Measurements from ENCODE around the gene KLK1.

- TF ChIP-seq POLR2A (IDR thresholded peaks at IDR 0.05), result no peak
- no peak for TF ChIP-seq CTCF (IDR thresholded peaks at IDR 0.05)
Measured at GRCh38 chr19:50873056-50873455, 49.5 kb upstream of the KLK1 start, which contains the start of gene KLK2.
